Esophagus (tissue), 2 donors: Measurements from ENCODE around the gene PAX7. TPM values are rescaled to one million over a fixed set of nuclear protein-coding genes. Genes with fewer than 3 reads are reported as not detected.
"Not testable (repeated sequence)": the region's sequence is repeated elsewhere in the genome, so short reads cannot be mapped to it uniquely, and the experiment has no call there.

Source experiments
- H3K27ac ChIP-seq, 2 donors: one replicate each; pipeline ENCODE4 v1.5.1; 2013; ENCODE audit warnings: low read depth in 2 of 2, mild to moderate bottlenecking in 2 of 2, inconsistent platforms in 1 of 2, low read length in 1 of 2, moderate library complexity in 1 of 2
- H3K27me3 ChIP-seq, 2 donors: one replicate each; pipeline ENCODE4 v1.6.1; 2013; ENCODE audit warnings: low read length in 2 of 2, control low read depth in 1 of 2, mild to moderate bottlenecking in 1 of 2; ENCODE audit not compliant: insufficient read depth in 2 of 2, control insufficient read depth in 1 of 2
- H3K36me3 ChIP-seq, 2 donors: one replicate each; pipeline ENCODE4 v1.6.1; 2013; ENCODE audit warnings: low read length in 1 of 2; ENCODE audit not compliant: control insufficient read depth in 2 of 2, insufficient read depth in 2 of 2
- H3K4me1 ChIP-seq, 2 donors: one replicate each; pipeline ENCODE4 v1.6.1; 2013; ENCODE audit warnings: low read length in 1 of 2; ENCODE audit not compliant: control insufficient read depth in 2 of 2, insufficient read depth in 2 of 2
- H3K4me3 ChIP-seq, 2 donors: one replicate each; pipeline ENCODE4 v1.5.1; 2013; ENCODE audit warnings: low read length in 2 of 2, mild to moderate bottlenecking in 2 of 2, low read depth in 1 of 2, moderate library complexity in 1 of 2
- H3K9me3 ChIP-seq, 2 donors: one replicate each; pipeline ENCODE4 v1.6.1; 2013; ENCODE audit warnings: mild to moderate bottlenecking in 2 of 2, low read depth in 1 of 2, low read length in 1 of 2, moderate library complexity in 1 of 2; ENCODE audit not compliant: control insufficient read depth in 2 of 2, insufficient read depth in 1 of 2
- WGBS, 2 donors: extraction: QIAGEN DNeasy Blood & Tissue Kit; methylation state at CpG; one replicate each; pipeline ENCODE4 v1.1.7; 2013; 5-methylcytosine and 5-hydroxymethylcytosine counted together
- polyA plus RNA-seq, 2 donors: library from polyadenylated mRNA; stranded (reverse); fragments of 200-250 nt; gene quantifications; one replicate each; pipeline ENCODE4 v1.2.3, GENCODE V29; 2013
- donor health status: healthy with polysubstance abuse.
- donor health status: Bipolar disorder and iron deficiency.

The PAX7 gene
- polyA plus RNA-seq = not detected

DNA sequence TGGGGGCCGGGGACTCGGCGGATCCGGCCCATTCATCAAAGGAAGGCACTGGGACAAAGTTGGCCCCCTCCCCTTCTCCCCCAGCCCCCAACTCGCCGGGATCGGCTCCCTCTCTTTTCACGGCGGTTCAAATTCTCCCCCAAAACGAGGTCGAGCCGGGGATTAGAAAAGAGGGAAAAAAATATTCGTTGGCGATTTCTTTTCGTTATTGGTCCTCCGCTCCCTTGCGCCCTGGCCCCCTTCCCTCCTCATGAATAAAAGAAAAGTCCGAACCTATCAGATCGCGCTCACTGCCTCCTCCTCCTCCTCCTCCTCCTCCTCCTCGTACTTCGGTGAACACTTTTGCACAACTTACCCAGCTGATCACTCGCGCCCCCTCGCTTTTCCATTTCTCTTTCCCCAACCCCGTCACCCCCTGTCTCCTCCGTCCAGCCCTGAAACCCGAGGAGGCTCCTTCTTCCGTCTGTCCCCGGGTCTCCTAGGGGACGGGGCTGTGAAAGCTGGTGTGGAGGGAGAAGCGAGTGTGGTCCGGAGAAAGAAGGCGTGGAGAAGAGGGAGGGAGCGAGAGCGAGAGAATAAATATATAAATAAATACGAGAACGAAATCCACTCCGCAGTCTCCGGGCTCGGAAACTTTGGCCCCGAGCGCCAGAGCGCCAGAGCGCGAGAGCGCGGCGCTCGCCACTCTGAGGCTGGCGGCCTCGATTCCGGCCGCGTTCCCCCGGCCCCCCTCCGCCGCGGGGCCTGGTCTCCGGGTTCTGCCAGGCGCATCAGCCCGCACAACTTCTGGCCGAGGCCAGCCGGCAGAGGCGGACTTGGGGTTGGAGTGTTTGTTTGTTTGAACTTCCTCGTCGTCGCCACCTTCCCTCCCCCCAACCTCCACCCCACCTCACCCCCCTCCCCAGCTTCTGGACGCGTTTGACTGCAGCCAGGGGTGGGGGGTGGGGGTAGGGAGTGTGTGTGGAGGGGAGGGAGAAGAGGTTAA, at the start of gene PAX7:
Gene PAX7, plus strand, starts transcription at position 336 of the 985 bp plus-strand sequence. CDS start 758 bp downstream, outside the sequence.
- H3K27me3 ChIP-seq = peaks cover 22 to 36% of the 10 kb centered on the region in 2 donors
- H3K36me3 ChIP-seq = no peaks in the 10 kb centered on the region

DNA sequence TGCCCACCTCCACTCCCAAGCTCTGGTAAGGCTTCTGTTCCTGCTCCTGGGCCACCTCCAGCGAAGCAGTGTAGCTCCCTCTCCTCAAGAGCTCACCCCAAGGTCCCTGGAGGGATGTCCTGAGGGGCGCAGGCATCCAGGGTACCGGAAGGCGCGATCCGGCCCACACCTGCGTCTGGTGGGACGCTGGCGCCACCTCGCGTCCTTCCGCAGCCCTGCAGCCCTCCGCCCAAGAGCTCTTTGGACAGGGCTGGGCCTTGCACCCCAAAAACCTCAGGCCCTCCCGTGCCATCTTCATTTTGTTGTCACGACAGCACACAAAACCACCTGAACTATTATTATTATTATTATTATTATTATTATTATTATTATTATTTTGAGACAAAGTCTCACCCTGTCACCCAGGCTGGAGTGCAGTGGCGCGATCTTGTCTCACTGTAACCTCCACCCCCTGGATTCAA, 49.2 kb upstream of the PAX7 start:
- H3K4me3 ChIP-seq = no peak overlapping the region
- no peak overlapping the region for H3K27ac ChIP-seq
- no peaks in the 10 kb centered on the region for H3K36me3 ChIP-seq
- no peaks in the 10 kb centered on the region for H3K4me1 ChIP-seq
- 20% methylated on average over 17 of the region's 17 CpGs for WGBS, 2 donors
- H3K9me3 ChIP-seq = peaks cover 0 to 2% of the 10 kb centered on the region in 2 donors
- H3K27me3 ChIP-seq = no peaks in the 10 kb centered on the region

More for the DNA sequence above, at the start of gene PAX7:
- no peaks in the 10 kb centered on the region for H3K9me3 ChIP-seq
- no peaks in the 10 kb centered on the region for H3K4me1 ChIP-seq
- WGBS, 2 donors = 3 to 4% methylated on average over 48 to 70 of the region's 70 CpGs
- no peak within 1 kb of the TSS for H3K27ac ChIP-seq
- peak within 1 kb of the TSS; percentile 5 to 9 for H3K4me3 ChIP-seq

DNA sequence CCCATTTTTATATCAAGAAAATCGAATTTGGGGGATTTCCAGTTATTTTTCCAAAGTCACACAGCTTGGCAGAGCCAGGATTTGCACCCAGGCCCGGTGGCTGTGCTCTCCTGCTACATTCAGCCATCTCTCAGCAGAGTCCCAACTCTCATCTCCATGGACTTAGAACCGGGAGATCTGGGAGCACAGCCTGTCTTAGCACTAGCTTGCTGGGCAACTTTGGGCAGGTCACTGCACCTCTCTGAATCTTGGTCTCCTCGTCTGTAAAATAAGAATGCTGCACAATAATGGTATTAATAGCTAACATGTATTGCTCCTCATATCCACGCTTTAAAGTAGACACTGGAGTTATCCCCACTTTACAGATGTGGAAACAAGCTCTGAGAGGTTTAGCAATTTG, 47.8 kb upstream of the PAX7 start:
- Histone ChIP-seq H3K9me3 (peaks cover 0 to 2% of the 10 kb centered on the region in 2 donors), H3K4me1 (no peaks in the 10 kb centered on the region), H3K27ac (no peak overlapping the region), H3K36me3 (no peaks in the 10 kb centered on the region), H3K4me3 (no peak overlapping the region), H3K27me3 (no peaks in the 10 kb centered on the region)
- 57 to 60% methylated on average over 5 of the region's 5 CpGs for WGBS, 2 donors

DNA sequence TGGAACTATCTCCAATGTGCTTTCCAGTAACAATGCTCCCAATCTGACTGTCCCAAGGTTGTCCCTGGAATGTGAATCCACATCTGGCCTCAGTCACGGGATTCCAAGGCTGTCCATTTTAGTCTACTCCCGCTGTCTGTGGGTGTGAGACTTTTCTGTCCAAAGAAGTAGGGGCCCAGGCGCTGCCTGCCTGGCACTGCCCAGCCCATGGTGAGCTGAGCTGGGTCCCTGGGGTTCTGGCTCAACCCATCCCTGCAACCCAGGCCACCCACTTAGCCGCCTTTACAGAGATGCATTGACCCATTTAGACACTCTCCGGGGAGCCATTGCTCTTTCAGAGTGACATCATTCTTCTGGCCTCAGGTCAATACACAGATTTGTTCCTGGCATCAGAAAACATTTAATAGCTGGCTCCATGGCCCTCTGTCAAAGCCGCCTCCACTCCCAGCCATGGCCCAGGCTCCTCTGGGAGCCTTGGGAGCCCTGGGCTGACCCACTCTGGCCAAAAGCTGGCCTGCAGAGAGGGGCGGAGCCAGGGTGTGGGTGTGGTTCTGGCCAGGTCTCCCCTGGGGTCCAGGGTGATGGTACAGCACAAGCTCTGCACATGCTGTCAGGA, 47.2 kb upstream of the PAX7 start:
- H3K9me3 ChIP-seq = peaks cover 0 to 2% of the 10 kb centered on the region in 2 donors
- no peak overlapping the region for H3K27ac ChIP-seq
- H3K4me3 ChIP-seq = no peak overlapping the region
- no peaks in the 10 kb centered on the region for H3K27me3 ChIP-seq
- 53 to 56% methylated on average over 7 of the region's 7 CpGs for WGBS, 2 donors
- H3K4me1 ChIP-seq = no peaks in the 10 kb centered on the region
- no peaks in the 10 kb centered on the region for H3K36me3 ChIP-seq

DNA sequence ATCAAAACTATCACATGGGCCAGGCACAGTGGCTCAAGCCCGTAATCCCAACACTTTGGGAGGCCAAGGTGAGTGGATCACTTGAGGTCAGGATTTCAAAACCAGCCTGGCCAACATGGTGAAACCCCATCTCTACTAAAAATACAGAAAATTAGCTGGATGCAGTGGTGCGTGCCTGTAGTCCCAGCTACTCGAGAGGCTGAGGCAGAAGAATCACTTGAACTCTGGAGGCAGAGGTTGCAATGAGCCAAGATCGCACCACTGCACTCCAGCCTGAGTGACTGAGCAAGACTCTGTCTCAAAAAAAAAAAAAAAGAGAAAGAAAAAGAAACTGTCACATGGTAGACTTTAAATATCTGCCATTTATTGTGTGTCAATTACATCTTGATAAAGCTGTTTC, 44.6 kb upstream of the PAX7 start:
- not testable (repeated sequence) for H3K36me3 ChIP-seq, H3K27ac ChIP-seq, H3K4me1 ChIP-seq, H3K9me3 ChIP-seq, H3K4me3 ChIP-seq, H3K27me3 ChIP-seq
- WGBS, 2 donors = 84 to 89% methylated on average over 4 of the region's 4 CpGs

DNA sequence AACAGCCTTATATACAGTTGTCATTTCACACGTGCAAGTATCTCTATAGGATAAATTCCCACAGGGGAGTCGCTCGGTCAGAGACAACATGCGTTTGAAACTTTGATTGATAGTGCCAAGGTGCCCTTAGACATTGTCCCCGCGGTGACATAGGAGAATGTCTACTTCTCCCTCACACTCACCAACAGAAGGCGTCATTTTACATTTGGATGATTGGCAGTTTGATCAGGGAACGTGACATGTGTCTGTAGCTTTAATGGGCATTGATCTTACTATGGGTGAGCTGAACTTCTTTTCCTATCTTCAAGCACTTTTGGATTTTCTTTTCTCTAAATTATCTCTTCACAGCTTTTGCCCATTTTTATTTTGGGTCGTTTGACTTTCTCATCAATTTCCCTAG, 42.6 kb upstream of the PAX7 start:
- H3K27me3 ChIP-seq = peaks cover 2% of the 10 kb centered on the region in 2 donors
- no peaks in the 10 kb centered on the region for H3K4me1 ChIP-seq
- H3K27ac ChIP-seq = no peak overlapping the region
- 39 to 40% methylated on average over 9 of the region's 9 CpGs for WGBS, 2 donors
- no peaks in the 10 kb centered on the region for H3K9me3 ChIP-seq
- H3K4me3 ChIP-seq = no peak overlapping the region
- H3K36me3 ChIP-seq = no peaks in the 10 kb centered on the region

DNA sequence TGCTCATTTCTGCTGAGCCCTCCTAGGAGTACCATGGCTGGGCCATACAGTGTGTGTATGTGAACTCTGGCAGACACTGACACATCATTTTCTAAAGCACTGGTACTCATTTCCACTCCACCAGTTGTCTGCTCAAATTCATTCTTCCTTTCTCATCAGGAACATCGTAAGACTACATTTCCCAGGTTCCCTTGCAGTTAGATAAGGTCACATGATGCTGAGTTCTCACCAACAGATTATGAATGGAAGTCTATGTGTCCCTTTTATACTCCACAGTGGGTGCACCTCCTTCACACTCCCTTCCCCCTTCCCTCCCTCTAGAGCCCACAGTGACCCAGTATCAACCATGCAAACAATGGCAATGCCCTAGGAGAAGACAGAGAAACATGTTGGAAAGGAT, 38.3 kb upstream of the PAX7 start:
- Histone ChIP-seq H3K27me3 (peaks cover 2% of the 10 kb centered on the region in 2 donors), H3K27ac (no peak overlapping the region), H3K36me3 (no peaks in the 10 kb centered on the region), H3K9me3 (no peaks in the 10 kb centered on the region), H3K4me3 (no peak overlapping the region), H3K4me1 (no peaks in the 10 kb centered on the region)
- WGBS, 2 donors = 56 to 78% methylated on average over 1 of the region's 1 CpG

DNA sequence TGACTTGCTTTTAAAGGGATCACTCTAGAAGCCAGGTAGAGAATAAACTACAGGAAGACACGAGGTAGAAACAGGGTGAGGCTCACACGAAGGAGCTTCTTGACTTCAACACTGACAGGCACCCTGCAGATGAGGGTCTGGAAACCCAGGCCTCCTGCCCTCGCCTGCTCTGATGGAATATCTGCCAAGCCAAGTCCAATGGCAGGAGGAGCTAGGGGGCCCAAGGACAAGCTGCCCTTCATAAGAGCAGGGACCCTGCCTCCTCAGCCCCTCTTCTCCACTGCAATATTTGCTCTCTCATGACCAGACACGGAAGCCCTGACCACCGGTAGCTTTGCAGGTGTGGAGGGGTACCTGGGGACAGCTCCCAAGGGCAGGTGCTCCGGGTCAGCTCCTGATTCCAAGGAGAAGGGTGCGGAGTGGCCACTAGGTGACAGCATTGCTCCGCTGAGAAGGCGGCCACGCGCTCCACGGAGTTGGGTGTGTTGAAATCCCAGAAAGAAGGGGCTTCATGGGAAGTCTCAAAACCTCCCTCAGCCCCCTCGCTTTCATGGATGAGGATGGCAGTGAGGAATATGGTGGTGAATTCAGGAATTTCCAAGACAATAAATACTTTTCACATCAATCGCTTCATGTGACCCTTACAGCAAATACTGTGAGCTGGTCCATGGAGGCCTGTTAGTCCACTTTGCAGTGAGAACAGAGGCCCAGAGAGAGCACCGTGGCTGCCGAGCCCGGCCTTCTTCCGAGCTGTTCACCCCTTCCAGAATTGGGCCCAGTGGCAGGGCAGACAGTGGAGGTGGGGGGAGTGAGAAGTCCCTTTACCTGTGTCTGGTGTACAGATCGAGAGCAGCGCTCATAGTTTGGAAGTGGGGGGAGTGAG, 33.2 kb upstream of the PAX7 start:
- peaks cover under 1 to 1% of the 10 kb centered on the region in 2 donors for H3K27me3 ChIP-seq
- WGBS, 2 donors = 17 to 18% methylated on average over 20 of the region's 20 CpGs

DNA sequence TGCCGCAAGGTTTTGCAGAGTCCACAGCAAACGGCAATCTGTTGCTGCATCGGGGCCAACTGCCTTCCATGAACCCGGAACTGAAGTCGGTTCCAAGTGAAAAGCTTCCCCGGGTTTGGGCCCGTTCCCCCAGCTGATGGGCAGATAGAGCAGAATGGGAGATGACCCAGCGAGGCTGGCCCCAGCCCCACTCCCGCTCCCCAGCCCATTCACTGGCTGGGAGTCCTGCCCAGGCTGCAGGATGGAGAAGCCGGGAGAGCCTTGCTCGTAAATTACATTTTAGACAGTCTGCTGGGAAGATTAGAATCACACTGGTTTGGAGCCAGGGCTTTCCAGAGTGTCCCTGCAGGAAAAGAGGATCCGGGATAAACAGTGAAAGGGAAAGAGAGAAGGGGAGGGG, 31.6 kb upstream of the PAX7 start:
- no peak overlapping the region for H3K27ac ChIP-seq
- no peaks in the 10 kb centered on the region for H3K27me3 ChIP-seq
- H3K4me3 ChIP-seq = no peak overlapping the region
- H3K36me3 ChIP-seq = no peaks in the 10 kb centered on the region
- H3K9me3 ChIP-seq = no peaks in the 10 kb centered on the region
- 25 to 32% methylated on average over 12 of the region's 12 CpGs for WGBS, 2 donors
- no peaks in the 10 kb centered on the region for H3K4me1 ChIP-seq

More for the DNA sequence above, 33.2 kb upstream of the PAX7 start:
- Histone ChIP-seq H3K27ac (no peak overlapping the region), H3K4me1 (no peaks in the 10 kb centered on the region), H3K4me3 (no peak overlapping the region), H3K36me3 (no peaks in the 10 kb centered on the region), H3K9me3 (no peaks in the 10 kb centered on the region)
